Gastrocnemius medialis (tissue), 4 donors: ENCODE measurements around the gene CCDC85C. TPM values are rescaled to one million over a fixed set of nuclear protein-coding genes. Genes with fewer than 3 reads are reported as not detected.

Source experiments
- ATAC-seq, 2 donors: fragments of 150-250 bp; one replicate each; pipeline ENCODE4 v1.9.1; 2016
- DNase-seq, 2 donors: peaks; one replicate each; pipeline ENCODE4 v3.0.0-alpha.2; 2019
- H3K27ac ChIP-seq, 4 donors: fragments of 200-600 bp; sonication (generic); 1 replicate in 1 of 4; 2 replicates in 3 of 4; pipeline ENCODE4 v1.5.1; 2016 to 2018; ENCODE audit warnings: mild to moderate bottlenecking in 2 of 4, moderate library complexity in 1 of 4
- H3K27me3 ChIP-seq, 3 donors: fragments of 200-600 bp; sonication (generic) in 2 of 3; 1 replicate in 1 of 3; 2 replicates in 2 of 3; pipeline versions ENCODE4 v1.5.1 to v1.6.0; 2016 to 2019; ENCODE audit warnings: mild to moderate bottlenecking in 1 of 3, moderate library complexity in 1 of 3
- H3K36me3 ChIP-seq, 2 donors: fragments of 200-600 bp; sonication (generic) in 1 of 2; one replicate each; pipeline ENCODE4 v1.5.1; 2017 to 2018
- H3K4me1 ChIP-seq, 2 donors: fragments of 200-600 bp; sonication (generic) in 1 of 2; one replicate each; pipeline ENCODE4 v1.5.1; 2016 to 2017; ENCODE audit warnings: mild to moderate bottlenecking in 2 of 2
- H3K4me3 ChIP-seq, 4 donors: fragments of 200-600 bp; sonication (generic) in 3 of 4; 1 replicate in 1 of 4; 2 replicates in 3 of 4; pipeline ENCODE4 v1.5.1; 2016 to 2019; ENCODE audit warnings: mild to moderate bottlenecking in 2 of 4
- H3K9me3 ChIP-seq, 3 donors: fragments of 200-600 bp; sonication (generic) in 2 of 3; 1 replicate in 1 of 3; 2 replicates in 2 of 3; pipeline ENCODE4 v1.5.1; 2016 to 2019
- POLR2A ChIP-seq, 2 donors: fragments of 450-650 bp; IDR thresholded peaks; one replicate each; pipeline ENCODE4 v1.6.1; 2017; ENCODE audit warnings: antibody characterized with exemption in 2 of 2, mild to moderate bottlenecking in 2 of 2, moderate library complexity in 2 of 2
- in situ Hi-C, 4 donors: fragments of 200-750 bp; cut with MboI; loops; one replicate each; pipeline versions ENCODE4 v1.15.0 to v1.8.0; 2017; ENCODE audit warnings: low sequenced_read_pairs in 4 of 4
- intact Hi-C: fragments of 100-400 bp; cut with DNase I; formaldehyde crosslinking; loops from one replicate; pipeline ENCODE4 v1.15.1; 2023; ENCODE audit warnings: low total_unique reads
- total RNA-seq, 4 donors: library from RNA; depleted of rRNA; stranded (reverse); fragments of >200 nt; gene quantifications; one replicate each; pipeline versions ENCODE4 v1.1.0 to v1.2.3, GENCODE V29; 2016
- TF ChIP-seq, protein P1 (sequence below), 5 experiments: fragments of 450-650 bp in 3 of 5; fragments of 200-600 bp in 2 of 5; sonication (generic) in 2 of 5; IDR thresholded peaks in 4 of 5; conservative IDR thresholded peaks in 1 of 5; 1 replicate in 4 of 5; 2 replicates in 1 of 5; pipeline ENCODE4 v1.5.1; 2016 to 2019; ENCODE audit warnings: antibody characterized with exemption in 5 of 5, mild to moderate bottlenecking in 3 of 5, moderate library complexity in 3 of 5

The CCDC85C gene
- total RNA-seq, 4 donors from 2014 or later = 7.9 to 32.8 (median 15.4) TPM

DNA sequence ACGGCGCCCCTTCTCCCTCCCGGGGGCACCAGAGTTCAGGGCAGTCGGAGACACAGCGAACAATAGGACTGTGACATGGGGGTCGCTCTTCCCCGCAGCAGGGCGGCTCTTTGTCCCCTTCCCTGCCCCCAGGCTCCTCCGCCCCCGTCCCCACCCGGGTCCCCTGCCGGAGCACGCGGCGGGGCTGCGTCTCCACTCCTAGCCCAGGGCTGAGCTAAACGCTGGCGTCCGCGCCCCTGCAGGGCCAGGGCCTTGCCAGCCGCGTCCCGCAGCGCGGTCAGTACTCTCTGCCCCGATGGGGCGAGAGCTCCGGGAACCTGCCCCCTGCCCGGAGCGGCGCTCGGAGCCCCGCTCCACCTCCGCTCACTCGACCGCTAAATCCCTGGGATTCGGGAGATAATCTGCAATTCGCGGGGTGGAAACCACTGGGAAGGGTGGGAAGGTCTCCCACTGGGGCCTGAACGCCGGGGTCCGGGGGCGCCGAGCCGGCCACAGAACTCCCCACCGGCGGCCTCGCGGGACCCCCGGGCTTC is 825 bp upstream of the CCDC85C start:
- peak overlapping the region; percentile 94 to 99 (median 96) for H3K27ac ChIP-seq
- DNase-seq = peak in 1 of 2 donors; percentile 23
- in situ Hi-C loops (no loop called here), intact Hi-C loops (loop anchor here (1.0 to 10.0 kb wide), 6 partner anchors 42 to 942 kb away; partner anchors contain the start of genes CCNK and CYP46A1)
- peak overlapping the region; percentile 85 to 96 (median 90) for H3K4me3 ChIP-seq
- H3K36me3 ChIP-seq = no peaks in the 10 kb centered on the region
- TF ChIP-seq, protein P1, sequence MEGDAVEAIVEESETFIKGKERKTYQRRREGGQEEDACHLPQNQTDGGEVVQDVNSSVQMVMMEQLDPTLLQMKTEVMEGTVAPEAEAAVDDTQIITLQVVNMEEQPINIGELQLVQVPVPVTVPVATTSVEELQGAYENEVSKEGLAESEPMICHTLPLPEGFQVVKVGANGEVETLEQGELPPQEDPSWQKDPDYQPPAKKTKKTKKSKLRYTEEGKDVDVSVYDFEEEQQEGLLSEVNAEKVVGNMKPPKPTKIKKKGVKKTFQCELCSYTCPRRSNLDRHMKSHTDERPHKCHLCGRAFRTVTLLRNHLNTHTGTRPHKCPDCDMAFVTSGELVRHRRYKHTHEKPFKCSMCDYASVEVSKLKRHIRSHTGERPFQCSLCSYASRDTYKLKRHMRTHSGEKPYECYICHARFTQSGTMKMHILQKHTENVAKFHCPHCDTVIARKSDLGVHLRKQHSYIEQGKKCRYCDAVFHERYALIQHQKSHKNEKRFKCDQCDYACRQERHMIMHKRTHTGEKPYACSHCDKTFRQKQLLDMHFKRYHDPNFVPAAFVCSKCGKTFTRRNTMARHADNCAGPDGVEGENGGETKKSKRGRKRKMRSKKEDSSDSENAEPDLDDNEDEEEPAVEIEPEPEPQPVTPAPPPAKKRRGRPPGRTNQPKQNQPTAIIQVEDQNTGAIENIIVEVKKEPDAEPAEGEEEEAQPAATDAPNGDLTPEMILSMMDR (IDR thresholded peaks at IDR 0.05 in 4 of 5, conservative IDR thresholded peaks at IDR 0.05 in 1 of 5) = no peak
- TF ChIP-seq POLR2A (IDR thresholded peaks at IDR 0.05) = peak; percentile 5 to 26
- peaks cover 20 to 26% of the 10 kb centered on the region in 2 donors for H3K4me1 ChIP-seq
- H3K27me3 ChIP-seq = no peaks in the 10 kb centered on the region
- peak; percentile 56 to 62 for ATAC-seq
- no peaks in the 10 kb centered on the region for H3K9me3 ChIP-seq

DNA sequence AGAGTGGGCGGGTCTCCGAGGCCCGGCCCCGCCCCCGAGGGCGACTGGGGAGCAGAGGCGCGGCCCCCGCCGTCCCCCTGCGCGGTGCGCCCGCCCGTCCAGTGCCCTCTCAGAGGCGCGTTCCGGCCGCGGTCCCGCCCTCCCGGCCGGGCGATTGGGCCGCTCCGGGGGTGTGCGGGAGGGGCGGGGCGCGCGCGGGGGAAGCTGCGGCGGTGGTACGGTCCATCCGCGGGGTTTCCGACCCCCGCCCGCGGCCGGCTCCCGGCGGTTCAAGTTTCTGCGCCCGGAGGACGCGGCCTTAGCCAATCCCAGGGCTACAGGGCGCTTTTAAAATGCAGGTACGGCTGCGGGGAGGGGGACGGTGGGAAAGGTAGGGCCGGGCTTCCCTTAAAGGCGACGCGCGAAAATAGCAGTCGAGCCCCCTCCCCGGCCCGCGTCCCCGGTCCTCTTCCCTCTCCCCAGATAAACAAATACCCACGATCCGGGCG is 315 bp upstream of the CCDC85C start:
- TF ChIP-seq, protein P1 (IDR thresholded peaks at IDR 0.05 in 4 of 5, conservative IDR thresholded peaks at IDR 0.05 in 1 of 5) = peak in 1 of 5 experiments; percentile 10
- peak; percentile 36 to 78 for TF ChIP-seq POLR2A (IDR thresholded peaks at IDR 0.05)
- ATAC-seq (peak; percentile 86 to 87), DNase-seq (peak; percentile 88 to 93)
- Histone ChIP-seq H3K9me3 (no peaks in the 10 kb centered on the region), H3K4me1 (peaks cover 23 to 26% of the 10 kb centered on the region in 2 donors), H3K27ac (peak overlapping the region; percentile 94 to 99 (median 96)), H3K4me3 (peak overlapping the region; percentile 85 to 96 (median 90)), H3K27me3 (no peaks in the 10 kb centered on the region), H3K36me3 (no peaks in the 10 kb centered on the region)
- in situ Hi-C loops (no loop called here), intact Hi-C loops (loop anchor here (1.0 to 10.0 kb wide), 6 partner anchors 42 to 943 kb away; partner anchors contain the start of genes CCNK and CYP46A1)

DNA sequence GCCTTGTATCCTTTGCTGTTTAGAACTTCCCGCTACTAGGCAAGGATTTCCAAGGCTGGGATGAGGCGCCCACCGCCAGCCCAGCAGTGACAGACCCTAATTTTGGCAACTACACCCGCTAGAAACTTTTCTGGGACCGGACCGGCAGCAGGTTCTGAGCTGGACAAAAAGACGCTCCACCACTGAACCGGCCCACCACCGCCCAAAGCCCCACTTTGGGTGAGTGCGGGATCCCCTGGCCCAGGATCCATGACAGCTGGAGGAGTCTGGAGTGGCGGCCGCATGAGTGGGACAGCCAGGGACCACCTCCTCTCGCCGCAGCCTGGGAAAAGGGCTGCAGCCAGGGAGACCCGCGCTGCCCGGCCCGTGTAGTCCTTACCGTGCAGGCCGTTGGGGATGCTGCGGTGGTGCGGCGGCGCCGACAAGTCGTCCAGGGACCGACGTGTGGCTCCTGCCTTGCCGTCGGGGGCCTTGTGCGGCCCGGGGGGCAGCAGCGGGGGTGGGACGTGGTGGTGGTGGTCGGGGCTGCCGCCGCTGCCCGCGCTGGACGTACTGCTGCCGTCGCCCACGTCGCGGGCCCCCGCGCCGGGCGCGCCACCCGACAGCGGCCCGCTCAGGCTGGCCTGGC is 1.1 kb downstream of the CCDC85C start:
- intact Hi-C loops = loop anchor here (5.0 to 10.0 kb wide), 3 partner anchors 568 to 944 kb away; no protein-coding TSS in a partner anchor
- DNase-seq (no peak), ATAC-seq (no peak)
- no peaks in the 10 kb centered on the region for H3K27me3 ChIP-seq
- peak overlapping the region; percentile 29 to 58 (median 38) for H3K4me3 ChIP-seq
- in situ Hi-C loops = no loop called here
- H3K9me3 ChIP-seq = no peaks in the 10 kb centered on the region
- H3K27ac ChIP-seq = peak overlapping the region in 2 of 4 donors; percentile 41 to 50
- TF ChIP-seq POLR2A (IDR thresholded peaks at IDR 0.05) = no peak
- TF ChIP-seq, protein P1 (IDR thresholded peaks at IDR 0.05 in 4 of 5, conservative IDR thresholded peaks at IDR 0.05 in 1 of 5) = no peak
- peaks cover 30 to 33% of the 10 kb centered on the region in 2 donors for H3K4me1 ChIP-seq
- no peaks in the 10 kb centered on the region for H3K36me3 ChIP-seq

DNA sequence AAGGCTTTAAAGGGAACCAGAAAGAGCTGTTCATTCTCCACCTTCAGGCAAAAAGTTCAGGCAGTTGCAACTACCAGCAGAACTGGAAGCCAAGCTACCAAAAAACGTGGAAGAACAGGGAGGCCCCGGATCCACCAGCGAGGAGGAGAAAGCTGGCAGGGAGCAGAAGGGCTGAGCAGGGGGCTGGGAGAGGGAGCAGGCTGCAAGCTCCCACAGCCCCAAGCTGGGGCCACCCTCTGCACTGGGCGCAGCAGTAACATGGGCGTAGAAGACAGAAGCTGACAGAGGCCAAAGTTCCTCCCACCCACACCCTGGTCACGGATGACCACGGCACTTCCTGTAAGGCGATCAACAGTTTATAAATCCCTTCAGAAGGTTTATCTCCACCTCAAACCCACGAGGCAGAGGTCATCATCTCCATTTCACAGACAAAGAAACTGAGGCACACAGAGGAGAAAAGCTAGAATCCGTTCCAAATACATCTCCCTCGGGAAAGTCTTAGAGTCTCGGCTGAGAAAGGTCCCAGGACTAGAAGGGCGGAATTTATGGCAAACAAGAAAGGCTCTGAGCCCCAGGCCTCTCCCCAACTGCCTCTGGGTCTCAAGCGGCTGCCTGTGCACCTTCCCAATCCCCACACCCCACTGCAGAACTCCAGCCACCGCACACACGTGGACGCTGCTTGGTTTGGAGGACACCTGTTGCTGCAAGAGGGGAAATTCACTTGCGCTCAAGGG is 1.8 kb downstream of the CCDC85C start:
- Histone ChIP-seq H3K4me1 (peaks cover 30 to 34% of the 10 kb centered on the region in 2 donors), H3K4me3 (peak overlapping the region; percentile 29 to 58 (median 38)), H3K9me3 (no peaks in the 10 kb centered on the region), H3K27ac (peak overlapping the region in 3 of 4 donors; percentile 31 to 50 (median 41)), H3K36me3 (no peaks in the 10 kb centered on the region), H3K27me3 (no peaks in the 10 kb centered on the region)
- intact Hi-C loops (loop anchor here (5.0 to 10.0 kb wide), 3 partner anchors 567 to 945 kb away; no protein-coding TSS in a partner anchor), in situ Hi-C loops (no loop called here)
- DNase-seq = no peak
- TF ChIP-seq, protein P1 (IDR thresholded peaks at IDR 0.05 in 4 of 5, conservative IDR thresholded peaks at IDR 0.05 in 1 of 5) = no peak
- TF ChIP-seq POLR2A (IDR thresholded peaks at IDR 0.05) = no peak
- no peak for ATAC-seq
